A673 (cell line): ENCODE measurements around the gene HERC2. TPM values are rescaled to one million over a fixed set of nuclear protein-coding genes. Genes with fewer than 3 reads are reported as not detected.

Experiments used
- BruUV-seq: library from RNA; stranded (reverse); fragments of 400-500 nt; replicated peaks from 2 replicates; lab custom pipeline; 2021; lab: Mats Ljungman, UMichigan
- CTCF ChIA-PET: fragments of 300-600 bp; sonication (Branson Sonifier 250); formaldehyde crosslinking; loops from one replicate; lab custom pipeline; 2022; ENCODE audit warnings: antibody characterized with exemption; lab: Charles Lee
- POLR2A ChIA-PET: fragments of 300-600 bp; sonication (Branson Sonifier 250); formaldehyde crosslinking; loops from one replicate; lab custom pipeline; 2022; ENCODE audit warnings: antibody characterized with exemption; ENCODE audit not compliant: low non-redundant PET; lab: Charles Lee
- DNase-seq: peaks from one replicate; pipeline ENCODE4 v3.0.0-alpha.2; 2015; ENCODE audit warnings: low spot score
- H3K27ac ChIP-seq: fragments of 200-600 bp; sonication (generic); 2 replicates; pipeline ENCODE4 v1.5.1; 2016; ENCODE audit warnings: mixed run types, low read depth, mild to moderate bottlenecking, mixed read lengths, antibody characterized with exemption, low read length; ENCODE audit not compliant: poor library complexity, severe bottlenecking
- H3K27me3 ChIP-seq: fragments of 200-600 bp; sonication (generic); replicated peaks from 2 replicates; pipeline ENCODE4 v1.6.1; 2017; ENCODE audit warnings: mixed run types, low read depth, mild to moderate bottlenecking, mixed read lengths, antibody characterized with exemption, low read length; ENCODE audit not compliant: insufficient read depth, poor library complexity
- H3K36me3 ChIP-seq: fragments of 200-600 bp; sonication (generic); 2 replicates; pipeline ENCODE4 v1.6.1; 2016; ENCODE audit warnings: mixed run types, mild to moderate bottlenecking, mixed read lengths, antibody characterized with exemption, low read length; ENCODE audit not compliant: insufficient read depth, poor library complexity, severe bottlenecking
- H3K4me1 ChIP-seq: fragments of 200-600 bp; sonication (generic); 2 replicates; pipeline ENCODE4 v1.6.1; 2017; ENCODE audit warnings: mixed run types, mild to moderate bottlenecking, mixed read lengths, antibody characterized with exemption, low read length; ENCODE audit not compliant: insufficient read depth, poor library complexity, severe bottlenecking
- H3K4me3 ChIP-seq: fragments of 200-600 bp; sonication (generic); 2 replicates; pipeline ENCODE4 v1.5.1; 2016; ENCODE audit warnings: low read depth, mixed run types, mild to moderate bottlenecking, mixed read lengths, low read length; ENCODE audit not compliant: poor library complexity, severe bottlenecking
- H3K9me3 ChIP-seq: fragments of 200-600 bp; sonication (generic); 2 replicates; pipeline ENCODE4 v1.6.1; 2016; ENCODE audit warnings: mixed run types, low read depth, mild to moderate bottlenecking, mixed read lengths, antibody characterized with exemption, low read length; ENCODE audit not compliant: poor library complexity, severe bottlenecking
- EZH2 ChIP-seq: fragments of 200-600 bp; sonication (generic); IDR thresholded peaks from 2 replicates; pipeline ENCODE4 v1.6.1; 2017; ENCODE audit warnings: borderline replicate concordance, low read depth, mild to moderate bottlenecking, mixed read lengths, antibody characterized with exemption, low read length; ENCODE audit not compliant: poor library complexity, severe bottlenecking
- intact Hi-C: fragments of 100-400 bp; cut with micrococcal nuclease; formaldehyde crosslinking; loops from one replicate; pipeline ENCODE4 v1.10.0; 2022; ENCODE audit not compliant: unreplicated experiment
- total RNA-seq: library from RNA; stranded (reverse); gene quantifications from 2 replicates; pipeline ENCODE4 v1.2.3, GENCODE V29; 2021
- TF ChIP-seq, protein P1 (sequence below): fragments of 300-800, 200-600 bp; sonication (generic); conservative IDR thresholded peaks from 2 replicates; pipeline ENCODE4 v1.5.1; 2017; ENCODE audit warnings: low read depth, mild to moderate bottlenecking, antibody characterized with exemption, low read length, moderate library complexity, mixed read lengths

The HERC2 gene
- total RNA-seq, 1 experiment from 2014 or later: 86.1 TPM

DNA sequence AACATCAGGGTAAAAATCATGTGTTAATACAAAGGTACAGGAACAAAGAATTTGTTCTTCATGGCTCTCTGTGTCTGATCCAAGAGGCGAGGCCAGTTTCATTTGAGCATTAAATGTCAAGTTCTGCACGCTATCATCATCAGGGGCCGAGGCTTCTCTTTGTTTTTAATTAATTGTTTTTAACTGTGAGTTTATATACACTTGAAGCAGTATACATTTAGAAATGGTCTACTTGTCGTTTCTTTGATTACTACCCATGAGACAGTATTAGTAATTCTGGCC lies 201.7 kb downstream of the HERC2 start:
- Histone ChIP-seq H3K27ac (no peak overlapping the region), H3K4me3 (no peak overlapping the region), H3K27me3 (no peaks in the 10 kb centered on the region), H3K4me1 (no peaks in the 10 kb centered on the region), H3K9me3 (no peaks in the 10 kb centered on the region), H3K36me3 (peaks cover 24% of the 10 kb centered on the region)
- intact Hi-C loops: no loop called here
- POLR2A ChIA-PET: no interaction called here
- TF ChIP-seq EZH2: no peak
- TF ChIP-seq, protein P1, sequence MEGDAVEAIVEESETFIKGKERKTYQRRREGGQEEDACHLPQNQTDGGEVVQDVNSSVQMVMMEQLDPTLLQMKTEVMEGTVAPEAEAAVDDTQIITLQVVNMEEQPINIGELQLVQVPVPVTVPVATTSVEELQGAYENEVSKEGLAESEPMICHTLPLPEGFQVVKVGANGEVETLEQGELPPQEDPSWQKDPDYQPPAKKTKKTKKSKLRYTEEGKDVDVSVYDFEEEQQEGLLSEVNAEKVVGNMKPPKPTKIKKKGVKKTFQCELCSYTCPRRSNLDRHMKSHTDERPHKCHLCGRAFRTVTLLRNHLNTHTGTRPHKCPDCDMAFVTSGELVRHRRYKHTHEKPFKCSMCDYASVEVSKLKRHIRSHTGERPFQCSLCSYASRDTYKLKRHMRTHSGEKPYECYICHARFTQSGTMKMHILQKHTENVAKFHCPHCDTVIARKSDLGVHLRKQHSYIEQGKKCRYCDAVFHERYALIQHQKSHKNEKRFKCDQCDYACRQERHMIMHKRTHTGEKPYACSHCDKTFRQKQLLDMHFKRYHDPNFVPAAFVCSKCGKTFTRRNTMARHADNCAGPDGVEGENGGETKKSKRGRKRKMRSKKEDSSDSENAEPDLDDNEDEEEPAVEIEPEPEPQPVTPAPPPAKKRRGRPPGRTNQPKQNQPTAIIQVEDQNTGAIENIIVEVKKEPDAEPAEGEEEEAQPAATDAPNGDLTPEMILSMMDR: no peak
- DNase-seq: no peak
- no TSS peak for BruUV-seq
- CTCF ChIA-PET: no interaction called here

DNA sequence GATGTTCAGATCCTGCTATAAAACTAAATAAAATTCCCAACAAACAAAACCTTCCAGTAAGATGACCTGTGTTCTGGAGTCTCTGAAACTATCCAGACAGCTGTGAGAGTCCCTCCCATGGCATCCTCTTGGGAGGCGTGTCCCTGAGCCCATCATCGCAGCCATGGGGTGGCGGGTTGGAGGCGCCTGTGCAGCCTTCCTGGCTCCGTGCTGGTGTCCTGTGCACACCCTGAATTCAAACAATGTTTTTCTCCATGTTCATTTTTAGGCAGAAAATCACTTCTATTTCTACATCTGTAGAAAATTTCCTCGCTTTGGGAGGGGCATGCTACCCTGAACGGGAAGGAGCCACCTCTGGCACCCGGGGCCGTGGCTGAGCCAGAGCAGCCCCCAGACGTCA lies 203.4 kb downstream of the HERC2 start:
- TF ChIP-seq, protein P1: no peak
- TF ChIP-seq EZH2: no peak
- Histone ChIP-seq H3K27me3 (no peaks in the 10 kb centered on the region), H3K4me3 (no peak overlapping the region), H3K36me3 (peaks cover 24% of the 10 kb centered on the region), H3K27ac (no peak overlapping the region), H3K4me1 (no peaks in the 10 kb centered on the region), H3K9me3 (no peaks in the 10 kb centered on the region)
- ChIA-PET POLR2A (no interaction called here), CTCF (no interaction called here)
- DNase-seq: no peak
- intact Hi-C loops: no loop called here
- no TSS peak for BruUV-seq

- H3K27me3 ChIP-seq: no peaks in the 10 kb centered on the region
- BruUV-seq: no TSS peak
- H3K4me1 ChIP-seq: no peaks in the 10 kb centered on the region
- TF ChIP-seq EZH2: no peak
- TF ChIP-seq, protein P1: no peak
- peaks cover 23% of the 10 kb centered on the region for H3K36me3 ChIP-seq
- H3K4me3 ChIP-seq: no peak overlapping the region
- no peaks in the 10 kb centered on the region for H3K9me3 ChIP-seq
- DNase-seq: no peak
- POLR2A ChIA-PET: no interaction called here
- no peak overlapping the region for H3K27ac ChIP-seq
- intact Hi-C loops: no loop called here
- CTCF ChIA-PET: no interaction called here
These were observed 203.9 kb downstream of the HERC2 start for GRCh38 chr15:28118083-28118482.
